Mesothelial cell of epicardium (in vitro differentiated cells): ENCODE data around the gene PIANP. TPM values are rescaled to one million over a fixed set of nuclear protein-coding genes. Genes with fewer than 3 reads are reported as not detected.
A peak's percentile ranks its signal among the peaks of the same experiment; 100 is the strongest.

Experiments used
- DNase-seq, 2 experiments: peaks; one replicate each; pipeline ENCODE4 v3.0.0; 2021; ENCODE audit warnings: low spot score in 2 of 2; ENCODE audit not compliant: unreplicated experiment in 2 of 2
- H3K27ac Mint-ChIP-seq: 2 replicates; pipeline ENCODE4 v1.8.0; 2021; ENCODE audit warnings: mixed read lengths
- H3K27me3 Mint-ChIP-seq: 2 replicates; pipeline ENCODE4 v1.8.0; 2021; ENCODE audit warnings: low read depth, mixed read lengths
- H3K36me3 Mint-ChIP-seq: 2 replicates; pipeline ENCODE4 v1.8.0; 2021; ENCODE audit warnings: mixed read lengths
- H3K4me1 Mint-ChIP-seq: 2 replicates; pipeline ENCODE4 v1.8.0; 2021; ENCODE audit warnings: mixed read lengths
- H3K4me3 Mint-ChIP-seq: 2 replicates; pipeline ENCODE4 v1.8.0; 2021; ENCODE audit warnings: mild to moderate bottlenecking, moderate library complexity, mixed read lengths
- H3K9me3 Mint-ChIP-seq: 2 replicates; pipeline ENCODE4 v1.8.0; 2021; ENCODE audit warnings: mixed read lengths
- CTCF ChIP-seq: fragments of 200-600 bp; sonication (generic); IDR thresholded peaks from one replicate; pipeline ENCODE4 v1.5.0; 2021; ENCODE audit warnings: antibody characterized with exemption; ENCODE audit not compliant: unreplicated experiment
- total RNA-seq: library from RNA; stranded (reverse); gene quantifications from 3 replicates; pipeline ENCODE4 v1.2.1, GENCODE V29; 2021

Gene PIANP
- total RNA-seq, 1 donor from 2014 or later, result 3.9 TPM

GRCh38 chr12:6653342-6653741, 47.3 kb downstream of the PIANP start:
- TF ChIP-seq CTCF, result no peak
- Mint-ChIP-seq H3K4me3 (no peak overlapping the region), H3K27ac (no peak overlapping the region), H3K27me3 (no peaks in the 10 kb centered on the region), H3K9me3 (no peaks in the 10 kb centered on the region), H3K36me3 (peaks cover 34% of the 10 kb centered on the region), H3K4me1 (no peaks in the 10 kb centered on the region)
- no peak for DNase-seq

GRCh38 chr12:6652391-6652790, 48.2 kb downstream of the PIANP start:
- H3K27me3 Mint-ChIP-seq, result no peaks in the 10 kb centered on the region
- H3K4me1 Mint-ChIP-seq, result no peaks in the 10 kb centered on the region
- no peak for DNase-seq
- no peak overlapping the region for H3K27ac Mint-ChIP-seq
- TF ChIP-seq CTCF, result no peak
- H3K9me3 Mint-ChIP-seq, result no peaks in the 10 kb centered on the region
- H3K4me3 Mint-ChIP-seq, result no peak overlapping the region
- peaks cover 35% of the 10 kb centered on the region for H3K36me3 Mint-ChIP-seq

- no peak for DNase-seq
- Mint-ChIP-seq H3K27me3 (peaks cover 3% of the 10 kb centered on the region), H3K9me3 (no peaks in the 10 kb centered on the region), H3K4me3 (no peak overlapping the region), H3K4me1 (peaks cover 6% of the 10 kb centered on the region), H3K27ac (no peak overlapping the region), H3K36me3 (peaks cover 38% of the 10 kb centered on the region)
- no peak for TF ChIP-seq CTCF
Observed at GRCh38 chr12:6650832-6651231, 49.8 kb downstream of the PIANP start.

- Mint-ChIP-seq H3K27ac (no peak within 1 kb of the TSS), H3K4me3 (peak within 1 kb of the TSS; percentile 61), H3K36me3 (peaks cover 25% of the 10 kb centered on the region), H3K4me1 (peaks cover 13% of the 10 kb centered on the region), H3K9me3 (no peaks in the 10 kb centered on the region), H3K27me3 (peaks cover 7% of the 10 kb centered on the region)
- DNase-seq, result peak in 1 of 2 experiments; percentile 59
- no peak for TF ChIP-seq CTCF
Observed at GRCh38 chr12:6647083-6647604, 53.5 kb downstream of the PIANP start, which contains the start of gene ACRBP. ACRBP (minus strand) TSS chr12:6647432; CDS start chr12:6647366, 66 bp downstream.

- TF ChIP-seq CTCF, result no peak
Observed at GRCh38 chr12:6646276-6647082, 54.1 kb downstream of the PIANP start.

More at GRCh38 chr12:6646276-6647082, 54.1 kb downstream of the PIANP start:
- H3K4me3 Mint-ChIP-seq, result peak overlapping the region; percentile 61
- H3K36me3 Mint-ChIP-seq, result peaks cover 23% of the 10 kb centered on the region
- DNase-seq, result no peak
- H3K27me3 Mint-ChIP-seq, result peaks cover 11% of the 10 kb centered on the region
- H3K9me3 Mint-ChIP-seq, result no peaks in the 10 kb centered on the region
- peaks cover 13% of the 10 kb centered on the region for H3K4me1 Mint-ChIP-seq
- H3K27ac Mint-ChIP-seq, result no peak overlapping the region
